ENCODE data around the gene ZC3H14.

Gene ZC3H14

DNA sequence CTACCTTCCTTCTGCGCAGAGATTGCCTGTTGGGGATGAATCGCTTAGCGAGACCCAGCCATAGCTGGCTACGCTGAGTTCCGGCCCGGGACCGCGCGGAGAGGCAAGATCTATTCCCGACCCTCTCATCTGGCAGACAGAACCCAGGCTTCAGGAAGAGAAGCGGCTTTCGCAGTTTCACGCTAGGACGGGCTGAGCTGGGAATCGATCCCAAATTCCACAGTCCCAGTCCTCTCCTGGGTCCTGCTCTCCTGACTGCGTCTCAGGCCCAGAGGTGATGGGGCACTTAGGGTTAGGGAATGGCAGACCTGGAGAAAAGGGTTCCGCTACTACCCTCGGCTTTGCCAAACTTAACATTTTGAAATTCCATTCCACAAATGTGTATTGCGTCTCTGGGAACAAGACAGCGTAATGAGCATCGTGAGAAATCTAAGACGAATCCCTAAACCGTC lies 10.8 kb upstream of the ZC3H14 start:
- no peak overlapping the region for H3K4me3 ChIP-seq (ENCODE audit: low read depth, low read length)
- DNase-seq (ENCODE audit: low read depth), result no peak
- TF ChIP-seq, protein P1, sequence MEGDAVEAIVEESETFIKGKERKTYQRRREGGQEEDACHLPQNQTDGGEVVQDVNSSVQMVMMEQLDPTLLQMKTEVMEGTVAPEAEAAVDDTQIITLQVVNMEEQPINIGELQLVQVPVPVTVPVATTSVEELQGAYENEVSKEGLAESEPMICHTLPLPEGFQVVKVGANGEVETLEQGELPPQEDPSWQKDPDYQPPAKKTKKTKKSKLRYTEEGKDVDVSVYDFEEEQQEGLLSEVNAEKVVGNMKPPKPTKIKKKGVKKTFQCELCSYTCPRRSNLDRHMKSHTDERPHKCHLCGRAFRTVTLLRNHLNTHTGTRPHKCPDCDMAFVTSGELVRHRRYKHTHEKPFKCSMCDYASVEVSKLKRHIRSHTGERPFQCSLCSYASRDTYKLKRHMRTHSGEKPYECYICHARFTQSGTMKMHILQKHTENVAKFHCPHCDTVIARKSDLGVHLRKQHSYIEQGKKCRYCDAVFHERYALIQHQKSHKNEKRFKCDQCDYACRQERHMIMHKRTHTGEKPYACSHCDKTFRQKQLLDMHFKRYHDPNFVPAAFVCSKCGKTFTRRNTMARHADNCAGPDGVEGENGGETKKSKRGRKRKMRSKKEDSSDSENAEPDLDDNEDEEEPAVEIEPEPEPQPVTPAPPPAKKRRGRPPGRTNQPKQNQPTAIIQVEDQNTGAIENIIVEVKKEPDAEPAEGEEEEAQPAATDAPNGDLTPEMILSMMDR (IDR thresholded peaks at IDR 0.05; ENCODE audit: control insufficient read depth, extremely low read depth, insufficient read depth), result no peak

DNA sequence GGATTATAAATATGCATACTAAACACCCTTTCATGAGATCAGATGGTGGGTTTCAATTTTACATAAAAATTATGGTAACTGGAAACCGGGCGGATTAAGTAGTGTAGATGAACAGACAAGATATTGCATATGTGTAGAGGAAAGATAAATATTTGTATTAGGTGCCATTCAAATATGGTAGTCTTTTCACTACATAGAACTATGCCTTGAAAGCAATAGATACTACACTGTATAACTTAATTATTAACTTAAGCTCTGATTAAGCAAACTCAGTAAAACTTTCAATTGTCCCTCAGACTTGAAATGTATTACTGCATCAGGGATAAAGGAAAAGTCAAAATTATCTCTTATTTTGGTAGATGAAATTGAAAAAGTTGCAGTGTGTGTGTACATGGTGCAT lies 10.0 kb upstream of the ZC3H14 start:
- H3K4me3 ChIP-seq (ENCODE audit: low read depth, low read length), result no peak overlapping the region; the same call in 1 of the 2 replicates
- DNase-seq (ENCODE audit: low read depth), result peak; percentile 63
- TF ChIP-seq, protein P1 (IDR thresholded peaks at IDR 0.05; ENCODE audit: control insufficient read depth, extremely low read depth, insufficient read depth), result no peak

DNA sequence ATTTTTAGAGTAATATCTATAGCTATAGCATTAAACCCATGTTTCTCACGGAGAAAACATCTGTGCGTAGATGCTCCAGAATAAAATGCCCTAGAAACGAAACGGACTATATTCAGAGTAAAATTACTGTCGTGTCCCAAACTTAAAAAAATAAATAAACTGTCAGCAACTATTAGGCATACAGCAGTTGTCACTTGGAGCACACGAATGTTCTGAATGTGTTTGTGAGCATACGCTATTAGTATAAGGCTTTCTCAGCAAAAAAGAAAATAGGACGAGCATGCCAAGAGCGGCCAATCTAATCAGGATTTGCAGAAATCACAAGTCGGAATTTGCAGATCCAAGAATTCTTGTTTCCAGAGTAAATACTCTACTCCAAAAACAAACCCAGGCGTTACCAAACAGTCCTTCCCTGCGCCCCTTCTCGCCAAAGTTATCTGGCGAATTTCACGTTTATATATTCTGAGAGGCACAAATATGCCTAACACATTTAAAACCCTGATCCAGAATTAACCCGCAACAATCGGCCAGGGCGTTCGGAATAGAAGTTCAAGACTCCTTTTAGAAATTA lies 8.9 kb upstream of the ZC3H14 start:
- no peak for DNase-seq (ENCODE audit: low read depth)
- TF ChIP-seq, protein P1 (IDR thresholded peaks at IDR 0.05; ENCODE audit: control insufficient read depth, extremely low read depth, insufficient read depth), result no peak
- peak overlapping the region; percentile 55 for H3K4me3 ChIP-seq (ENCODE audit: low read depth, low read length)

DNA sequence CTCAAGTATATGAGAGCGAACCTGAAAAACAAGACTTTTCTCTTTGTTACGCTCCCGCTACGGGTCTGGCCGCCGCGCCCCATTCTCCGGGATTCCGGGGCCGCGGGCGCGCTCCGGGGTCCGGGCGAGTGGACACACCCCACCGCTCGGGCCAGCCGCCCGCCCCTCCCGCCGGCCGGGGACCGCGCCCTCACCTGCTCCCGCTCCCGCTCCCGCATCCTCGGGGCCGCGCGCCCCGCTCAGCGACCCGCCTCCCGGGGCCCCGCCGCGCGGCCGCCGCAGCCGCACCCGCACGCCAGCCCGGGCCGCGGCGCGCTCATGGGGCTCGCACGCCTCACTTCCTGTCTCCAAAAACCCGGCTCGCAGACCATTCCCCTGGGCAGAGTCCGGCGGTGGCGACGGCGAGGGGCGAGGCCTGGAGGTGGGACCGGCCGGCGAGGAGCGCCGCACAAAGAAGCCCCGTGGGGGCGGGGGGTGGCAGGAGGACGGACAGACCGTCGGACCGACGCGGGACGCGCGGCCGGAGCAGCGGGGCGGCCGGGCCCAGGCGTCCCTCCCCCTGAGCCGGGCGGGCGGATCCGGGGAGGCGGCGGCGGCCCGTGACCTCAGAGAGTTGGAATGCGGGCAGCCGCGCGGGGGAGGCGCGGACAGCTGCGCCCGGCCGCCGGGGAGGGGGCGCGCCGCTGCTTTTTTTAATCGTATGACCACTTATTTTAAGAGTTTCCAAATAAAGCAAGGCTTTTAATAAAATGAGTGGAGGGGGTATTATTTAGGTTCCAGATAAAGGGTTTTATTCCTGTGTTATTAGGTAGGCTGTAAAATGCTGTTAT lies 8.2 kb upstream of the ZC3H14 start, which contains the start of gene PTPN21:
PTPN21 (minus strand) TSS at position 551 of the 830 bp plus-strand sequence. CDS start 4,590 bp downstream, outside the sequence.
- peak within 1 kb of the TSS; percentile 55 for H3K4me3 ChIP-seq (ENCODE audit: low read depth, low read length)
- TF ChIP-seq, protein P1 (IDR thresholded peaks at IDR 0.05; ENCODE audit: control insufficient read depth, extremely low read depth, insufficient read depth), result no peak
- no peak for DNase-seq (ENCODE audit: low read depth)

DNA sequence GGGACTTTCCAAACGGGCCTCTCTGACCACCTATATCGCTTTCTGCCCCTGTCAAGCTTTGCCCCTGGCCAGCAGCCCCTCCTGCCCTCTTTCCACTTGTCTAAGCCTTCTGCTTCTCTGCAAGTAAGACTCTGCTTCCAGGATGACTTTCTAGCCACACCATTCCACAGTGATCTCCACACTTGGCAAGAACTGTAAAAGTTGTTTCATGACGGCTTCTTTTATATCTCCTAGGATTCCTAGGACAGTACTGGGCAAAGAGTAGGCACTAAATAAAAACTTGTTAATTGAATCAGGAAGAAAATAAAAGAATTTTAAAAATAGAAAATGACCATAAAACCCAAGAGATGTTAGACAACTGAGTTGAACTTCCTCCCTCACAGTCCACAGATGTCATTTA lies 6.3 kb upstream of the ZC3H14 start:
- no peak for DNase-seq (ENCODE audit: low read depth)
- H3K4me3 ChIP-seq (ENCODE audit: low read depth, low read length), result no peak overlapping the region
- TF ChIP-seq, protein P1 (IDR thresholded peaks at IDR 0.05; ENCODE audit: control insufficient read depth, extremely low read depth, insufficient read depth), result no peak

DNA sequence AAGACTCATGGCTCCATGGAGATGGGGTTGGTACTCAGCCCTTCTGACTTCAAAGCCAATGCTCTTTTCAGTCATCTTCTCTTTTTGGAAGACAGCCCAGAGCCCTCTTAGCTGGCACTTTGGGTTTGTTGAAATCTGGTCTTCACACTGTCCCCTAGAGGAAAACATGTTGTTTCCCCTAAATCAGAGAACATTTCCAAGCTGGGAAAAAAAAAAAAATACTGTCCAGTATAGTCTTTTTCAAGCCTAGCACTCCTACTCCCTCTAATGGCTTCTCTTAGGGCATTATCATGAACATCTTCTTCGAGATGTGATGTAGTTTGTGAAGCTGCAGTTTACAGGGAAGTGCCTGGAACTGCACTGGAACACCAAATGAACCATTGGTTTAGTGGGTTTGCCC lies 3.0 kb upstream of the ZC3H14 start:
- TF ChIP-seq, protein P1 (IDR thresholded peaks at IDR 0.05; ENCODE audit: control insufficient read depth, extremely low read depth, insufficient read depth), result peak; percentile 56
- H3K4me3 ChIP-seq (ENCODE audit: low read depth, low read length), result no peak overlapping the region
- DNase-seq (ENCODE audit: low read depth), result no peak
